ENCODE measurements around the gene PSRC1.

DNA sequence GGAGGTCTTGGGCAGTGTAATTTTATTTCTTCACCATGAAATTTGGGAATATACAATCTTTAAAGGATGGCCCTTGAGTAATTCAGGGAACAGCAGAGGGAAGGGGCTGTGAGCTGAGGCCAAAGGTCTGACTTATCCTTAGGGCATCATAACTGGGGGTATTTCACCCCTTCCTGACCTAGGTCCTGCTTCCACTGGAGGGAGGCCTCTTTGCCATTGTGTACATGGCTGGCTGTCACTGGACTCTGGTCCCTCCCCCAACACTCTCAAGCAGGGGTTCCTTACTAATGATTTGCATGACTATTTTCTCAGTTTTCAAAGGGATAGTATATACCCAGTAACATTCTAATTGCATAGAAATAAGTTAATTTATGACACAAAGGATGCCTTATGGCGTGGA, 7.2 kb upstream of the PSRC1 start:
- TF ChIP-seq, protein P1, sequence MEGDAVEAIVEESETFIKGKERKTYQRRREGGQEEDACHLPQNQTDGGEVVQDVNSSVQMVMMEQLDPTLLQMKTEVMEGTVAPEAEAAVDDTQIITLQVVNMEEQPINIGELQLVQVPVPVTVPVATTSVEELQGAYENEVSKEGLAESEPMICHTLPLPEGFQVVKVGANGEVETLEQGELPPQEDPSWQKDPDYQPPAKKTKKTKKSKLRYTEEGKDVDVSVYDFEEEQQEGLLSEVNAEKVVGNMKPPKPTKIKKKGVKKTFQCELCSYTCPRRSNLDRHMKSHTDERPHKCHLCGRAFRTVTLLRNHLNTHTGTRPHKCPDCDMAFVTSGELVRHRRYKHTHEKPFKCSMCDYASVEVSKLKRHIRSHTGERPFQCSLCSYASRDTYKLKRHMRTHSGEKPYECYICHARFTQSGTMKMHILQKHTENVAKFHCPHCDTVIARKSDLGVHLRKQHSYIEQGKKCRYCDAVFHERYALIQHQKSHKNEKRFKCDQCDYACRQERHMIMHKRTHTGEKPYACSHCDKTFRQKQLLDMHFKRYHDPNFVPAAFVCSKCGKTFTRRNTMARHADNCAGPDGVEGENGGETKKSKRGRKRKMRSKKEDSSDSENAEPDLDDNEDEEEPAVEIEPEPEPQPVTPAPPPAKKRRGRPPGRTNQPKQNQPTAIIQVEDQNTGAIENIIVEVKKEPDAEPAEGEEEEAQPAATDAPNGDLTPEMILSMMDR (IDR thresholded peaks at IDR 0.05; ENCODE audit: poor library complexity): no peak
- TF ChIP-seq EZH2 (IDR thresholded peaks at IDR 0.05; ENCODE audit: borderline replicate concordance): no peak
